ENCODE measurements around the gene C19orf25. TPM values are rescaled to one million over a fixed set of nuclear protein-coding genes. Genes with fewer than 3 reads are reported as not detected.
A peak's percentile ranks its signal among the peaks of the same experiment; 100 is the strongest.
"Not testable (repeated sequence)": the region's sequence is repeated elsewhere in the genome, so short reads cannot be mapped to it uniquely, and the experiment has no call there.

The C19orf25 gene
- total RNA-seq, 1 donor from 2014 or later: 11.5 TPM

GRCh38 chr19:1522838-1523237, 43.8 kb upstream of the C19orf25 start:
- H3K9ac ChIP-seq (ENCODE audit: low read depth in 1 of 3, low read length in 3 of 3): no peak overlapping the region
- H3K27ac ChIP-seq (ENCODE audit: low read depth, low read length): no peak overlapping the region
- peaks cover 41 to 55% (median 54%) of the 10 kb centered on the region in 3 donors for H3K27me3 ChIP-seq (ENCODE audit: control insufficient read depth in 3 of 3, insufficient read depth in 3 of 3, low read length in 3 of 3)
- peaks cover 0 to 9% (median 3%) of the 10 kb centered on the region in 3 donors for H3K4me1 ChIP-seq (ENCODE audit: control insufficient read depth in 3 of 3, insufficient read depth in 3 of 3, low read length in 3 of 3)
- no peaks in the 10 kb centered on the region for H3K9me3 ChIP-seq (ENCODE audit: control insufficient read depth in 3 of 3, low read length in 3 of 3)
- H3K4me3 ChIP-seq (ENCODE audit: low read length in 3 of 3): no peak overlapping the region
- no peaks in the 10 kb centered on the region for H3K36me3 ChIP-seq (ENCODE audit: control insufficient read depth in 3 of 3, insufficient read depth in 3 of 3, low read length in 3 of 3)

- Histone ChIP-seq H3K9ac (ENCODE audit: low read depth in 1 of 3, low read length in 3 of 3) (no peak overlapping the region), H3K27ac (ENCODE audit: low read depth, low read length) (no peak overlapping the region), H3K27me3 (ENCODE audit: control insufficient read depth in 3 of 3, insufficient read depth in 3 of 3, low read length in 3 of 3) (peaks cover 34 to 49% (median 47%) of the 10 kb centered on the region in 3 donors), H3K4me3 (ENCODE audit: low read length in 3 of 3) (no peak overlapping the region), H3K9me3 (ENCODE audit: control insufficient read depth in 3 of 3, low read length in 3 of 3) (no peaks in the 10 kb centered on the region), H3K36me3 (ENCODE audit: control insufficient read depth in 3 of 3, insufficient read depth in 3 of 3, low read length in 3 of 3) (no peaks in the 10 kb centered on the region), H3K4me1 (ENCODE audit: control insufficient read depth in 3 of 3, insufficient read depth in 3 of 3, low read length in 3 of 3) (peaks cover 0 to 9% (median 3%) of the 10 kb centered on the region in 3 donors)
Measured at GRCh38 chr19:1522061-1522460, 43.0 kb upstream of the C19orf25 start.

GRCh38 chr19:1521636-1522035, 42.6 kb upstream of the C19orf25 start:
- Histone ChIP-seq H3K9ac (ENCODE audit: low read depth in 1 of 3, low read length in 3 of 3) (peak overlapping the region in 1 of 3 donors; percentile 25), H3K27ac (ENCODE audit: low read depth, low read length) (no peak overlapping the region), H3K4me3 (ENCODE audit: low read length in 3 of 3) (no peak overlapping the region), H3K36me3 (ENCODE audit: control insufficient read depth in 3 of 3, insufficient read depth in 3 of 3, low read length in 3 of 3) (no peaks in the 10 kb centered on the region), H3K27me3 (ENCODE audit: control insufficient read depth in 3 of 3, insufficient read depth in 3 of 3, low read length in 3 of 3) (peaks cover 32 to 46% (median 45%) of the 10 kb centered on the region in 3 donors), H3K4me1 (ENCODE audit: control insufficient read depth in 3 of 3, insufficient read depth in 3 of 3, low read length in 3 of 3) (peaks cover 0 to 9% (median 3%) of the 10 kb centered on the region in 3 donors), H3K9me3 (ENCODE audit: control insufficient read depth in 3 of 3, low read length in 3 of 3) (no peaks in the 10 kb centered on the region)

GRCh38 chr19:1520203-1520780, 41.3 kb upstream of the C19orf25 start:
- Histone ChIP-seq H3K9me3 (ENCODE audit: control insufficient read depth in 3 of 3, low read length in 3 of 3) (no peaks in the 10 kb centered on the region), H3K36me3 (ENCODE audit: control insufficient read depth in 3 of 3, insufficient read depth in 3 of 3, low read length in 3 of 3) (no peaks in the 10 kb centered on the region), H3K27me3 (ENCODE audit: control insufficient read depth in 3 of 3, insufficient read depth in 3 of 3, low read length in 3 of 3) (peaks cover 19 to 32% (median 31%) of the 10 kb centered on the region in 3 donors), H3K4me3 (ENCODE audit: low read length in 3 of 3) (no peak overlapping the region), H3K27ac (ENCODE audit: low read depth, low read length) (no peak overlapping the region), H3K4me1 (ENCODE audit: control insufficient read depth in 3 of 3, insufficient read depth in 3 of 3, low read length in 3 of 3) (peaks cover 0 to 9% (median 3%) of the 10 kb centered on the region in 3 donors), H3K9ac (ENCODE audit: low read depth in 1 of 3, low read length in 3 of 3) (no peak overlapping the region)

GRCh38 chr19:1519802-1520201, 40.8 kb upstream of the C19orf25 start:
- not testable (repeated sequence) for H3K4me1 ChIP-seq (ENCODE audit: control insufficient read depth in 3 of 3, insufficient read depth in 3 of 3, low read length in 3 of 3)

GRCh38 chr19:1518471-1518870, 39.5 kb upstream of the C19orf25 start:
- no peak overlapping the region for H3K9ac ChIP-seq (ENCODE audit: low read depth in 1 of 3, low read length in 3 of 3)
- H3K36me3 ChIP-seq (ENCODE audit: control insufficient read depth in 3 of 3, insufficient read depth in 3 of 3, low read length in 3 of 3): no peaks in the 10 kb centered on the region
- peaks cover 6 to 20% (median 18%) of the 10 kb centered on the region in 3 donors for H3K27me3 ChIP-seq (ENCODE audit: control insufficient read depth in 3 of 3, insufficient read depth in 3 of 3, low read length in 3 of 3)
- H3K4me1 ChIP-seq (ENCODE audit: control insufficient read depth in 3 of 3, insufficient read depth in 3 of 3, low read length in 3 of 3): peaks cover 5 to 12% (median 11%) of the 10 kb centered on the region in 3 donors
- H3K27ac ChIP-seq (ENCODE audit: low read depth, low read length): no peak overlapping the region
- no peak overlapping the region for H3K4me3 ChIP-seq (ENCODE audit: low read length in 3 of 3)
- H3K9me3 ChIP-seq (ENCODE audit: control insufficient read depth in 3 of 3, low read length in 3 of 3): no peaks in the 10 kb centered on the region

More at GRCh38 chr19:1519802-1520201, 40.8 kb upstream of the C19orf25 start:
- not testable (repeated sequence) for H3K9me3 ChIP-seq (ENCODE audit: control insufficient read depth in 3 of 3, low read length in 3 of 3); H3K9ac ChIP-seq (ENCODE audit: low read depth in 1 of 3, low read length in 3 of 3); H3K36me3 ChIP-seq (ENCODE audit: control insufficient read depth in 3 of 3, insufficient read depth in 3 of 3, low read length in 3 of 3); H3K4me3 ChIP-seq (ENCODE audit: low read length in 3 of 3); H3K27ac ChIP-seq (ENCODE audit: low read depth, low read length)
- H3K27me3 ChIP-seq (ENCODE audit: control insufficient read depth in 3 of 3, insufficient read depth in 3 of 3, low read length in 3 of 3): peaks cover 15 to 30% (median 29%) of the 10 kb centered on the region in 3 donors

- Histone ChIP-seq H3K9me3 (ENCODE audit: control insufficient read depth in 3 of 3, low read length in 3 of 3) (no peaks in the 10 kb centered on the region), H3K27ac (ENCODE audit: low read depth, low read length) (no peak overlapping the region), H3K4me3 (ENCODE audit: low read length in 3 of 3) (no peak overlapping the region), H3K9ac (ENCODE audit: low read depth in 1 of 3, low read length in 3 of 3) (no peak overlapping the region), H3K4me1 (ENCODE audit: control insufficient read depth in 3 of 3, insufficient read depth in 3 of 3, low read length in 3 of 3) (peaks cover 5 to 22% (median 17%) of the 10 kb centered on the region in 3 donors), H3K27me3 (ENCODE audit: control insufficient read depth in 3 of 3, insufficient read depth in 3 of 3, low read length in 3 of 3) (peaks cover 0 to 14% (median 4%) of the 10 kb centered on the region in 3 donors), H3K36me3 (ENCODE audit: control insufficient read depth in 3 of 3, insufficient read depth in 3 of 3, low read length in 3 of 3) (no peaks in the 10 kb centered on the region)
Measured at GRCh38 chr19:1516395-1516753, 37.4 kb upstream of the C19orf25 start.

- peaks cover 5 to 22% (median 22%) of the 10 kb centered on the region in 3 donors for H3K4me1 ChIP-seq (ENCODE audit: control insufficient read depth in 3 of 3, insufficient read depth in 3 of 3, low read length in 3 of 3)
- peak overlapping the region in 1 of 3 donors; percentile 94 for H3K9ac ChIP-seq (ENCODE audit: low read depth in 1 of 3, low read length in 3 of 3)
- no peak overlapping the region for H3K27ac ChIP-seq (ENCODE audit: low read depth, low read length)
- no peaks in the 10 kb centered on the region for H3K36me3 ChIP-seq (ENCODE audit: control insufficient read depth in 3 of 3, insufficient read depth in 3 of 3, low read length in 3 of 3)
- H3K27me3 ChIP-seq (ENCODE audit: control insufficient read depth in 3 of 3, insufficient read depth in 3 of 3, low read length in 3 of 3): peaks cover 0 to 12% (median 3%) of the 10 kb centered on the region in 3 donors
- H3K9me3 ChIP-seq (ENCODE audit: control insufficient read depth in 3 of 3, low read length in 3 of 3): no peaks in the 10 kb centered on the region
- no peak overlapping the region for H3K4me3 ChIP-seq (ENCODE audit: low read length in 3 of 3)
Measured at GRCh38 chr19:1514986-1515721, 36.1 kb upstream of the C19orf25 start.

- Histone ChIP-seq H3K9ac (ENCODE audit: low read depth in 1 of 3, low read length in 3 of 3) (peak overlapping the region in 2 of 3 donors; percentile 80 to 94), H3K4me1 (ENCODE audit: control insufficient read depth in 3 of 3, insufficient read depth in 3 of 3, low read length in 3 of 3) (peaks cover 5 to 25% (median 22%) of the 10 kb centered on the region in 3 donors), H3K4me3 (ENCODE audit: low read length in 3 of 3) (peak overlapping the region in 1 of 3 donors; percentile 54), H3K9me3 (ENCODE audit: control insufficient read depth in 3 of 3, low read length in 3 of 3) (no peaks in the 10 kb centered on the region), H3K36me3 (ENCODE audit: control insufficient read depth in 3 of 3, insufficient read depth in 3 of 3, low read length in 3 of 3) (peaks cover 0 to 5% (median 0%) of the 10 kb centered on the region in 3 donors), H3K27me3 (ENCODE audit: control insufficient read depth in 3 of 3, insufficient read depth in 3 of 3, low read length in 3 of 3) (peaks cover 0 to 10% (median 2%) of the 10 kb centered on the region in 3 donors), H3K27ac (ENCODE audit: low read depth, low read length) (peak overlapping the region; percentile 88)
Measured at GRCh38 chr19:1514295-1514661, 35.3 kb upstream of the C19orf25 start.
